ENCODE data around the gene PFKFB4.
"Not testable (repeated sequence)": the region's sequence is repeated elsewhere in the genome, so short reads cannot be mapped to it uniquely, and the experiment has no call there.

DNA sequence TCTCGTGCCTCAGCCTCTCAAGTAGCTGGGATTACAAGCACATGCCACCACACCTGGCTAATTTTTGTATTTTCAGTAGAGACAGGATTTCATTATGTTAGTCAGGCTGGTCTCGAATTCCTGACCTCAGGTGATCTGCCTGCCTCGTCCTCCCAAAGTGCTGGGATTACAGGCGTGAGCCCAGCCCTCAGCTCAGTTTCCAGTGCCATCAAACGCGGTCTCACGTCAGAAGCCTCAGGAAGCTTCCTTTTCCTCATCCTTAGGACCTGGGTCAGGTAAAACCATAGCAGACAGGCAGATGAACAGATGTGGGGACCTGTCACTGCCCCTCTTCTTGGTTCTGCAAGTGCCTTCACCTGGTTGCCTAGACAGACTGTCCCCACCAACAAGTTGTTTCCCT, 5.0 kb downstream of the PFKFB4 start:
- not testable (repeated sequence) for TF ChIP-seq POLR2A (IDR thresholded peaks at IDR 0.05; ENCODE audit: control extremely low read depth in 1 of 2, low read depth in 2 of 2, low read length in 2 of 2); EZH2 (IDR thresholded peaks at IDR 0.05; ENCODE audit: low read depth, low read length, severe bottlenecking); CTCF (IDR thresholded peaks at IDR 0.05; ENCODE audit: control extremely low read depth in 1 of 3, insufficient read depth in 1 of 3, low read depth in 1 of 3, low read length in 3 of 3); RFX5 (IDR thresholded peaks at IDR 0.05; ENCODE audit: borderline replicate concordance, low read depth, low read length); CEBPB (IDR thresholded peaks at IDR 0.05; ENCODE audit: low read depth, low read length)

All from H1 (cell line).